Naive thymus-derived CD8-positive, alpha-beta T cell (primary cell): ENCODE measurements around the gene TAF1A. TPM values are rescaled to one million over a fixed set of nuclear protein-coding genes. Genes with fewer than 3 reads are reported as not detected.
A peak's percentile ranks its signal among the peaks of the same experiment; 100 is the strongest.

ENCODE experiments used
- ATAC-seq, 2 donors: fragments of 150-1000 bp; cut with Tn5 transposase in 1 of 2; sonication (Bioruptor Pico), chemical (Tn5 transposase) in 1 of 2; 1 replicate in 1 of 2; 2 replicates in 1 of 2; pipeline ENCODE4 v1.10.0; 2021; ENCODE audit warnings: mild to moderate bottlenecking in 2 of 2, moderate library complexity in 2 of 2
- POLR2A ChIA-PET: fragments of 350-600 bp; sonication (Branson Sonifier 250); formaldehyde crosslinking; loops from one replicate; lab custom pipeline; 2021; ENCODE audit warnings: antibody characterized with exemption; lab: Charles Lee
- DNase-seq, 10 donors: peaks; one replicate each; pipeline versions ENCODE4 v3.0.0 to v3.0.0-alpha.2; 2020 to 2022
- H3K27ac Mint-ChIP-seq, 10 donors: one replicate each; pipeline ENCODE4 v1.8.0; 2020 to 2022; ENCODE audit warnings: mild to moderate bottlenecking in 10 of 10, mixed read lengths in 10 of 10, moderate library complexity in 4 of 10, inconsistent platforms in 1 of 10
- H3K27me3 Mint-ChIP-seq, 5 donors: one replicate each; pipeline ENCODE4 v1.8.0; 2021 to 2022; ENCODE audit warnings: mixed read lengths in 5 of 5
- H3K36me3 Mint-ChIP-seq, 3 donors: one replicate each; pipeline ENCODE4 v1.8.0; 2020 to 2022; ENCODE audit warnings: mixed read lengths in 3 of 3, mild to moderate bottlenecking in 2 of 3, inconsistent platforms in 1 of 3
- H3K4me1 Mint-ChIP-seq, 4 donors: one replicate each; pipeline ENCODE4 v1.8.0; 2021 to 2022; ENCODE audit warnings: mixed read lengths in 4 of 4
- H3K4me3 Mint-ChIP-seq, 10 donors: one replicate each; pipeline ENCODE4 v1.8.0; 2020 to 2022; ENCODE audit warnings: mild to moderate bottlenecking in 10 of 10, mixed read lengths in 10 of 10, moderate library complexity in 6 of 10, inconsistent platforms in 1 of 10
- H3K9me3 Mint-ChIP-seq, 9 donors: one replicate each; pipeline ENCODE4 v1.8.0; 2020 to 2022; ENCODE audit warnings: mixed read lengths in 9 of 9, mild to moderate bottlenecking in 3 of 9, inconsistent platforms in 1 of 9, moderate library complexity in 1 of 9
- polyA plus RNA-seq, 3 donors: library from polyadenylated mRNA; unstranded; fragments of 300-500 nt; fragmentation: Illumina TruSeq; gene quantifications; one replicate each; pipeline ENCODE4 v1.2.3, GENCODE V29; 2021
- total RNA-seq, 8 experiments: library from RNA in 2 of 8; stranded (reverse) in 2 of 8; gene quantifications; one replicate each; pipeline ENCODE4 v1.2.3 and lab custom pipeline; 2021 to 2026

TAF1A gene
- total RNA-seq (10 to 100 TPM; 13.4 to 16.4 TPM), polyA plus RNA-seq (1 to 10 TPM; 2.7 to 5.8 (median 5.5) TPM), total RNA-seq (lab: John Stamatoyannopoulos, UW) (3.9 to 29.4 (median 13.5) reads per million in 6 experiments)

- peak within 1 kb of the TSS; percentile 92 to 99 (median 98) for H3K4me3 Mint-ChIP-seq
- POLR2A ChIA-PET: interaction anchor here (0.6 to 3.1 kb wide), 8 partner anchors 10 to 123 kb away, joined by 3 to 15 read pairs (median 8); partner anchors contain the start of genes AIDA, BROX and MIA3
- DNase-seq (peak; percentile 74 to 95 (median 84)), ATAC-seq (peak; percentile 99)
- H3K36me3 Mint-ChIP-seq: peaks cover 6 to 28% (median 14%) of the 10 kb centered on the region in 3 donors
- no peaks in the 10 kb centered on the region for H3K27me3 Mint-ChIP-seq
- no peaks in the 10 kb centered on the region for H3K9me3 Mint-ChIP-seq
- peak within 1 kb of the TSS; percentile 94 to 100 (median 98) for H3K27ac Mint-ChIP-seq
- peaks cover 16 to 55% (median 48%) of the 10 kb centered on the region in 4 donors for H3K4me1 Mint-ChIP-seq
These were observed at the start of gene TAF1A for GRCh38 chr1:222589462-222590302. TSS of gene TAF1A (minus strand) at chr1:222589933.

- no peaks in the 10 kb centered on the region for H3K27me3 Mint-ChIP-seq
- H3K4me1 Mint-ChIP-seq: peaks cover 7 to 18% (median 14%) of the 10 kb centered on the region in 4 donors
- H3K27ac Mint-ChIP-seq: peak overlapping the region in 8 of 10 donors; percentile 2 to 87 (median 68)
- H3K4me3 Mint-ChIP-seq: no peak overlapping the region
- DNase-seq (peak; percentile 17 to 84 (median 76)), ATAC-seq (peak; percentile 92 to 94)
- POLR2A ChIA-PET: interaction anchor here (0.7 to 2.5 kb wide), 6 partner anchors 10 to 169 kb away, joined by 3 to 13 read pairs (median 6); partner anchors contain the start of genes AIDA, BROX, MIA3 and TAF1A
- peaks cover 0 to 84% (median 14%) of the 10 kb centered on the region in 3 donors for H3K36me3 Mint-ChIP-seq
- H3K9me3 Mint-ChIP-seq: no peaks in the 10 kb centered on the region
These were observed 44.7 kb upstream of the TAF1A start for GRCh38 chr1:222634180-222635013.

- H3K27ac Mint-ChIP-seq: peak overlapping the region in 4 of 10 donors; percentile 27 to 90 (median 66)
These were observed 43.0 kb upstream of the TAF1A start for GRCh38 chr1:222632749-222633148.

GRCh38 chr1:222631611-222632208 lies 42.0 kb upstream of the TAF1A start:
- Mint-ChIP-seq H3K27ac (peak overlapping the region in 4 of 10 donors; percentile 44 to 70 (median 58)), H3K27me3 (no peaks in the 10 kb centered on the region), H3K36me3 (peaks cover 8 to 84% (median 21%) of the 10 kb centered on the region in 3 donors), H3K4me3 (no peak overlapping the region), H3K9me3 (no peaks in the 10 kb centered on the region), H3K4me1 (peaks cover 10 to 18% (median 15%) of the 10 kb centered on the region in 4 donors)
- ATAC-seq (no peak), DNase-seq (no peak)
- POLR2A ChIA-PET: no interaction called here

More at GRCh38 chr1:222632749-222633148, 43.0 kb upstream of the TAF1A start:
- Mint-ChIP-seq H3K27me3 (no peaks in the 10 kb centered on the region), H3K4me1 (peaks cover 10 to 18% (median 15%) of the 10 kb centered on the region in 4 donors), H3K36me3 (peaks cover 8 to 84% (median 25%) of the 10 kb centered on the region in 3 donors), H3K4me3 (no peak overlapping the region), H3K9me3 (no peaks in the 10 kb centered on the region)
- ATAC-seq (no peak), DNase-seq (no peak)
- POLR2A ChIA-PET: interaction anchor here (0.7 to 2.5 kb wide), 3 partner anchors 57 to 168 kb away, joined by 3 to 13 read pairs (median 12); partner anchors contain the start of genes AIDA and BROX

DNA sequence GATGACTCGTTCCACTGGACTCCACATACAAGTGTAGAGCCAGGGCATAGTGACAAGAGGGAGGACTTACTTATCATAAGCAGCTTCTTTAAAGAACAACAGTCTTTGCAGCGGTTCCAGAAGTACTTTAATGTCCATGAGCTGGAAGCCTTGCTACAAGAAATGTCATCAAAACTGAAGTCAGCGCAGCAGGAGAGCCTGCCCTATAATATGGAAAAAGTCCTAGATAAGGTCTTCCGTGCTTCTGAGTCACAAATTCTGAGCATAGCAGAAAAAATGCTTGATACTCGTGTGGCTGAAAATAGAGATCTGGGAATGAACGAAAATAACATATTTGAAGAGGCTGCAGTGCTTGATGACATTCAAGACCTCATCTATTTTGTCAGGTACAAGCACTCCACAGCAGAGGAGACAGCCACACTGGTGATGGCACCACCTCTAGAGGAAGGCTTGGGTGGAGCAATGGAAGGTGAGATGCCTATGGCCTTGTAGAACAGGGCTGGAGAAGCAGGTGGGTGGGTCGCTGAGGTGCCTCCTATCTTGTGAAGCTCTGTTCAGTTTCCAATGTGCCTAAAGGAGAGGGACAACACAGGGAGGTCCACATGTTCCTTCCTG lies 40.3 kb upstream of the TAF1A start:
- no peak for ATAC-seq
- DNase-seq: no peak
- H3K27me3 Mint-ChIP-seq: no peaks in the 10 kb centered on the region
- POLR2A ChIA-PET: interaction anchor here (0.6 kb wide), 1 partner anchor 106 kb away, joined by 3 read pairs; no protein-coding TSS in a partner anchor
- H3K9me3 Mint-ChIP-seq: no peaks in the 10 kb centered on the region
- peaks cover 8 to 88% (median 27%) of the 10 kb centered on the region in 3 donors for H3K36me3 Mint-ChIP-seq
- no peak overlapping the region for H3K4me3 Mint-ChIP-seq
- H3K27ac Mint-ChIP-seq: peak overlapping the region in 2 of 10 donors; percentile 9 to 39
- H3K4me1 Mint-ChIP-seq: peaks cover 10 to 18% (median 15%) of the 10 kb centered on the region in 4 donors

- POLR2A ChIA-PET: no interaction called here
- H3K9me3 Mint-ChIP-seq: no peaks in the 10 kb centered on the region
- H3K27ac Mint-ChIP-seq: no peak overlapping the region
- peaks cover 8 to 95% (median 28%) of the 10 kb centered on the region in 3 donors for H3K36me3 Mint-ChIP-seq
- H3K4me1 Mint-ChIP-seq: peaks cover 0 to 6% (median 3%) of the 10 kb centered on the region in 4 donors
- H3K27me3 Mint-ChIP-seq: no peaks in the 10 kb centered on the region
- ATAC-seq: no peak
- no peak for DNase-seq
- H3K4me3 Mint-ChIP-seq: peak overlapping the region in 1 of 10 donors; percentile 20
These were observed 37.5 kb upstream of the TAF1A start for GRCh38 chr1:222627232-222627631.

DNA sequence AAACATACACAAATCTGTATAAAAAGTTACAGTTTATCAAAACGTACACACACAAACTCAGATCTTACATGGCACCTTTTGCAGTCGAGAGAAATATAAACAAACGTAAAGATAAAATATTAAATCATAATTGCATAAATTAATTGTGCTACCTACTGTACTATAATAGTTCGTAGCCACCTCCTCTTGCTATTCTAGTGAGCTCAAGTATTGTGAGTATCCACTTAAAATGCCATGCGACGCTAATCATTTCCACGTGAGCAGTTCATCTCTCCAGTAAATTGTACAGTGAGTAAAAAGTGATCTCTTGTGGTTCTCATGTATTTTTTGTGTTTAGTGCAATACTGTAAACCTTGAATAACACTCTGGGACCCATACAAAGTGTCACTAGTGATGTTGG lies 34.5 kb upstream of the TAF1A start:
- H3K4me3 Mint-ChIP-seq: no peak overlapping the region
- H3K36me3 Mint-ChIP-seq: peaks cover 8 to 82% (median 22%) of the 10 kb centered on the region in 3 donors
- H3K27me3 Mint-ChIP-seq: no peaks in the 10 kb centered on the region
- H3K27ac Mint-ChIP-seq: no peak overlapping the region
- POLR2A ChIA-PET: no interaction called here
- H3K9me3 Mint-ChIP-seq: no peaks in the 10 kb centered on the region
- ATAC-seq (no peak), DNase-seq (no peak)
- peaks cover 19 to 25% (median 21%) of the 10 kb centered on the region in 4 donors for H3K4me1 Mint-ChIP-seq

GRCh38 chr1:222623458-222623857 lies 33.7 kb upstream of the TAF1A start:
- H3K4me1 Mint-ChIP-seq: peaks cover 21 to 31% (median 28%) of the 10 kb centered on the region in 4 donors
- H3K36me3 Mint-ChIP-seq: peaks cover 6 to 75% (median 16%) of the 10 kb centered on the region in 3 donors
- DNase-seq (no peak), ATAC-seq (no peak)
- H3K27ac Mint-ChIP-seq: peak overlapping the region in 1 of 10 donors; percentile 36
- no peaks in the 10 kb centered on the region for H3K9me3 Mint-ChIP-seq
- POLR2A ChIA-PET: no interaction called here
- no peak overlapping the region for H3K4me3 Mint-ChIP-seq
- H3K27me3 Mint-ChIP-seq: no peaks in the 10 kb centered on the region

DNA sequence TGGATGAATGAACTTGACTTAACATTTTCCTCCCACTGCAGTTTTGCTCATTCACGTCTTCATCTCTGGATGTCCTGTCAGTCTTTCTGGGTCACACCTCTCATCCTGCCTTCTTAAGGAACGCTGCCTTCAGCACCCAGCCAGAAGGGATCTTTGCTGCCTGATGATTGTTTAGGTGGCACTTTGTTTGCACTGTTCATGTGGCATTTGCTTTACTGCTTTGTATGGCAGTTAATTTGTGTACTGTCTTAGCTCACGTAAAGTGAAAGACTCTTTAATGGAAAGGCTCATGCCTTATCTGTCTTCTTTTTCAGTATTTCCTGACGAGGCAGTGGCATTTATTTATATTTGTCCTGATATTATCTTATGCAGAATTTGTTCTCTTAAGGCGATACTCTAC lies 33.0 kb upstream of the TAF1A start:
- POLR2A ChIA-PET: interaction anchor here (1.6 kb wide), 1 partner anchor 21 kb away, joined by 4 read pairs; no protein-coding TSS in a partner anchor
- H3K4me1 Mint-ChIP-seq: peaks cover 21 to 31% (median 28%) of the 10 kb centered on the region in 4 donors
- no peaks in the 10 kb centered on the region for H3K9me3 Mint-ChIP-seq
- H3K4me3 Mint-ChIP-seq: no peak overlapping the region
- H3K36me3 Mint-ChIP-seq: peaks cover 0 to 68% (median 10%) of the 10 kb centered on the region in 3 donors
- DNase-seq (no peak), ATAC-seq (no peak)
- no peaks in the 10 kb centered on the region for H3K27me3 Mint-ChIP-seq
- H3K27ac Mint-ChIP-seq: peak overlapping the region in 1 of 10 donors; percentile 88

- H3K27me3 Mint-ChIP-seq: peaks cover 0 to 3% (median 0%) of the 10 kb centered on the region in 5 donors
- no peaks in the 10 kb centered on the region for H3K9me3 Mint-ChIP-seq
- H3K36me3 Mint-ChIP-seq: peaks cover 0 to 46% (median 2%) of the 10 kb centered on the region in 3 donors
- no peak for ATAC-seq
- POLR2A ChIA-PET: interaction anchor here (0.9 to 2.9 kb wide), 2 partner anchors 30 to 92 kb away, joined by 3 to 8 read pairs; partner anchors contain the start of genes AIDA, BROX and TAF1A
- H3K4me3 Mint-ChIP-seq: peak overlapping the region in 4 of 10 donors; percentile 1 to 91 (median 88)
- peaks cover 25 to 40% (median 37%) of the 10 kb centered on the region in 4 donors for H3K4me1 Mint-ChIP-seq
- H3K27ac Mint-ChIP-seq: no peak overlapping the region
- no peak for DNase-seq
These were observed 30.8 kb upstream of the TAF1A start for GRCh38 chr1:222620566-222620965.
